Mesenchymal stem cell (in vitro differentiated cells and primary cell): ENCODE data around the gene ABCB9. TPM values are rescaled to one million over a fixed set of nuclear protein-coding genes. Genes with fewer than 3 reads are reported as not detected.

ENCODE experiments used
- DNase-seq: peaks from one replicate; pipeline ENCODE4 v3.0.0-alpha.2; 2013
- H2AFZ ChIP-seq: one replicate; pipeline ENCODE4 v1.6.1; 2013; ENCODE audit warnings: low read depth, mild to moderate bottlenecking, control low read depth, inconsistent platforms, low read length, moderate library complexity
- H2AK5ac ChIP-seq: 2 replicates; pipeline ENCODE4 v1.6.1; 2013; ENCODE audit warnings: low read length, moderate library complexity, mild to moderate bottlenecking, inconsistent platforms; ENCODE audit not compliant: severe bottlenecking
- H2BK120ac ChIP-seq: one replicate; pipeline ENCODE4 v1.6.1; 2013; ENCODE audit warnings: low read depth, mild to moderate bottlenecking, inconsistent platforms, low read length, moderate library complexity
- H2BK12ac ChIP-seq, 2 experiments: one replicate each; pipeline ENCODE4 v1.6.1; 2013; ENCODE audit warnings: inconsistent platforms in 2 of 2, low read length in 2 of 2, mild to moderate bottlenecking in 2 of 2, moderate library complexity in 2 of 2, control low read depth in 1 of 2
- H2BK15ac ChIP-seq: one replicate; pipeline ENCODE4 v1.6.1; 2013; ENCODE audit warnings: mild to moderate bottlenecking, low read depth, inconsistent platforms; ENCODE audit not compliant: poor library complexity, severe bottlenecking
- H2BK5ac ChIP-seq: 2 replicates; pipeline ENCODE4 v1.6.1; 2013; ENCODE audit warnings: low read depth, mild to moderate bottlenecking, low read length, control low read depth, inconsistent platforms; ENCODE audit not compliant: poor library complexity, severe bottlenecking
- H3K14ac ChIP-seq, 2 experiments: one replicate each; pipeline ENCODE4 v1.6.1; 2013; ENCODE audit warnings: inconsistent platforms in 2 of 2, low read length in 2 of 2, control low read depth in 1 of 2, mild to moderate bottlenecking in 1 of 2, moderate library complexity in 1 of 2
- H3K18ac ChIP-seq, 2 experiments: one replicate each; pipeline ENCODE4 v1.6.1; 2013; ENCODE audit warnings: inconsistent platforms in 2 of 2, low read length in 2 of 2, control low read depth in 1 of 2, low read depth in 1 of 2, mild to moderate bottlenecking in 1 of 2
- H3K23ac ChIP-seq, 2 experiments: one replicate each; pipeline ENCODE4 v1.6.1; 2013; ENCODE audit warnings: inconsistent platforms in 2 of 2, low read length in 2 of 2, mild to moderate bottlenecking in 2 of 2, moderate library complexity in 2 of 2, control low read depth in 1 of 2
- H3K27ac ChIP-seq: 2 replicates; pipeline ENCODE4 v1.5.1; 2013; ENCODE audit warnings: mild to moderate bottlenecking, moderate library complexity, low read length, control low read depth, inconsistent platforms; ENCODE audit not compliant: poor library complexity, severe bottlenecking
- H3K27me3 ChIP-seq, 2 experiments: 2 replicates each; pipeline versions ENCODE4 v1.6.1 to v1.7.0; 2013; ENCODE audit warnings: low read length in 2 of 2, mild to moderate bottlenecking in 2 of 2, moderate library complexity in 2 of 2, control low read depth in 1 of 2, inconsistent platforms in 1 of 2; ENCODE audit not compliant: control insufficient read depth in 1 of 2, insufficient read depth in 1 of 2
- H3K36me3 ChIP-seq, 2 experiments: 2 replicates each; pipeline versions ENCODE4 v1.6.1 to v1.7.0; 2013; ENCODE audit warnings: low read length in 2 of 2, control low read depth in 1 of 2, inconsistent platforms in 1 of 2, low read depth in 1 of 2, mild to moderate bottlenecking in 1 of 2; ENCODE audit not compliant: insufficient read depth in 2 of 2, control insufficient read depth in 1 of 2
- H3K4ac ChIP-seq, 2 experiments: one replicate each; pipeline ENCODE4 v1.6.1; 2013; ENCODE audit warnings: inconsistent platforms in 2 of 2, low read length in 2 of 2, mild to moderate bottlenecking in 2 of 2, moderate library complexity in 2 of 2, control low read depth in 1 of 2, low read depth in 1 of 2
- H3K4me1 ChIP-seq: 2 replicates; pipeline ENCODE4 v1.6.1; 2013; ENCODE audit warnings: low read depth, low read length, control low read depth; ENCODE audit not compliant: control insufficient read depth, insufficient read depth
- H3K4me2 ChIP-seq: 2 replicates; pipeline ENCODE4 v1.6.1; 2013; ENCODE audit warnings: low read length, mild to moderate bottlenecking, inconsistent platforms; ENCODE audit not compliant: poor library complexity, severe bottlenecking
- H3K4me3 ChIP-seq, 2 experiments: 2 replicates each; pipeline versions ENCODE4 v1.5.1 to v1.7.0; 2013; ENCODE audit warnings: low read length in 2 of 2, mild to moderate bottlenecking in 2 of 2, control low read depth in 1 of 2, low read depth in 1 of 2; ENCODE audit not compliant: insufficient read depth in 1 of 2
- H3K79me1 ChIP-seq: replicated peaks from 2 replicates; pipeline ENCODE4 v1.6.1; 2013; ENCODE audit warnings: mild to moderate bottlenecking, control low read depth, low read length, inconsistent platforms; ENCODE audit not compliant: poor library complexity, severe bottlenecking
- H3K9ac ChIP-seq: 2 replicates; pipeline ENCODE4 v1.7.0; 2013; ENCODE audit warnings: mild to moderate bottlenecking, low read length, moderate library complexity
- H3K9me3 ChIP-seq: 2 replicates; pipeline ENCODE4 v1.7.0; 2013; ENCODE audit warnings: mild to moderate bottlenecking, low read length; ENCODE audit not compliant: control insufficient read depth
- H4K8ac ChIP-seq: one replicate; pipeline ENCODE4 v1.6.1; 2013; ENCODE audit warnings: inconsistent platforms, mild to moderate bottlenecking, low read length, moderate library complexity
- H4K91ac ChIP-seq: one replicate; pipeline ENCODE4 v1.6.1; 2013; ENCODE audit warnings: mild to moderate bottlenecking, low read length, inconsistent platforms
- WGBS: methylation state at CpG from one replicate; pipeline ENCODE4 v1.1.7; 2013; ENCODE audit warnings: mixed read lengths; 5-methylcytosine and 5-hydroxymethylcytosine counted together
- small RNA-seq: library from polyadenylated mRNA; stranded (forward); fragments of <200 nt; extraction: miRNeasy Mini kit (QIAGEN cat#:217004); gene quantifications from one replicate; pipeline ENCODE3, GENCODE V24; 2013; ENCODE audit warnings: low read depth

Gene ABCB9

GRCh38 chr12:122882908-122883558 is 83.2 kb downstream of the ABCB9 start:
- H2BK120ac ChIP-seq: no peak overlapping the region
- no peak overlapping the region for H3K4me3 ChIP-seq
- H2AFZ ChIP-seq: no peak overlapping the region
- H3K27me3 ChIP-seq: no peaks in the 10 kb centered on the region
- DNase-seq: no peak
- no peak overlapping the region for H3K14ac ChIP-seq
- H2AK5ac ChIP-seq: no peak overlapping the region
- no peak overlapping the region for H3K23ac ChIP-seq
- H3K18ac ChIP-seq: no peak overlapping the region
- no peak overlapping the region for H3K4me2 ChIP-seq
- no peak overlapping the region for H3K27ac ChIP-seq
- peaks cover 31% of the 10 kb centered on the region for H3K4me1 ChIP-seq
- H3K9ac ChIP-seq: no peak overlapping the region
- H3K9me3 ChIP-seq: no peaks in the 10 kb centered on the region
- no peak overlapping the region for H4K91ac ChIP-seq
- H2BK12ac ChIP-seq: no peak overlapping the region
- 96% methylated on average over 10 of the region's 11 CpGs for WGBS
- H2BK5ac ChIP-seq: no peak overlapping the region
- H4K8ac ChIP-seq: no peak overlapping the region
- H2BK15ac ChIP-seq: no peak overlapping the region
- peaks cover 7% of the 10 kb centered on the region for H3K79me1 ChIP-seq
- H3K4ac ChIP-seq: no peak overlapping the region
- peaks cover 0 to 4% of the 10 kb centered on the region in 2 experiments for H3K36me3 ChIP-seq

- Histone ChIP-seq H2AFZ (no peak overlapping the region), H2AK5ac (peak overlapping the region; percentile 57), H3K4me3 (peak overlapping the region in 1 of 2 experiments; percentile 48), H3K14ac (peak overlapping the region in 1 of 2 experiments; percentile 39), H3K18ac (peak overlapping the region in 1 of 2 experiments; percentile 74), H3K9me3 (no peaks in the 10 kb centered on the region), H3K36me3 (peaks cover 0 to 4% of the 10 kb centered on the region in 2 experiments), H3K9ac (peak overlapping the region; percentile 70), H3K4me2 (peak overlapping the region; percentile 61), H3K27ac (peak overlapping the region; percentile 89), H3K23ac (peak overlapping the region in 1 of 2 experiments; percentile 65), H3K4ac (no peak overlapping the region), H3K79me1 (peaks cover 10% of the 10 kb centered on the region), H2BK15ac (no peak overlapping the region), H2BK5ac (peak overlapping the region; percentile 75), H4K8ac (no peak overlapping the region), H4K91ac (no peak overlapping the region), H3K27me3 (no peaks in the 10 kb centered on the region), H2BK120ac (no peak overlapping the region), H2BK12ac (no peak overlapping the region), H3K4me1 (peaks cover 26% of the 10 kb centered on the region)
- WGBS: 79% methylated on average over 6 of the region's 8 CpGs
- no peak for DNase-seq
Observed at GRCh38 chr12:122880668-122881067, 85.6 kb downstream of the ABCB9 start.

GRCh38 chr12:122880155-122880667 is 86.1 kb downstream of the ABCB9 start:
- no peak overlapping the region for H4K8ac ChIP-seq
- peak overlapping the region in 1 of 2 experiments; percentile 35 for H3K18ac ChIP-seq
- H2BK120ac ChIP-seq: no peak overlapping the region
- peaks cover 28% of the 10 kb centered on the region for H3K4me1 ChIP-seq
- peak overlapping the region; percentile 75 for H2BK5ac ChIP-seq
- no peak overlapping the region for H2AFZ ChIP-seq
- H3K14ac ChIP-seq: peak overlapping the region in 1 of 2 experiments; percentile 26
- H2BK12ac ChIP-seq: no peak overlapping the region
- H3K36me3 ChIP-seq: peaks cover 0 to 4% of the 10 kb centered on the region in 2 experiments
- H3K27ac ChIP-seq: peak overlapping the region; percentile 89
- no peaks in the 10 kb centered on the region for H3K27me3 ChIP-seq
- H3K4me2 ChIP-seq: peak overlapping the region; percentile 61
- no peaks in the 10 kb centered on the region for H3K9me3 ChIP-seq
- H4K91ac ChIP-seq: no peak overlapping the region
- peak overlapping the region; percentile 70 for H3K9ac ChIP-seq
- H2AK5ac ChIP-seq: peak overlapping the region; percentile 57
- H3K4ac ChIP-seq: peak overlapping the region in 1 of 2 experiments; percentile 19
- peak; percentile 62 for DNase-seq
- peaks cover 10% of the 10 kb centered on the region for H3K79me1 ChIP-seq
- H3K23ac ChIP-seq: peak overlapping the region in 1 of 2 experiments; percentile 65
- H2BK15ac ChIP-seq: no peak overlapping the region
- 90% methylated on average over 10 of the region's 10 CpGs for WGBS
- peak overlapping the region in 1 of 2 experiments; percentile 48 for H3K4me3 ChIP-seq

Small RNAs within 50 kb of the gene (small RNA-seq; reads per million reads assigned to genes)
- gene ARL6IP4 (not detected), gene MIR4304 (not detected)
